GM19240 (cell line): Measurements from ENCODE around the gene EFNA2.

Experiments
- DNase-seq: peaks from one replicate; pipeline ENCODE4 v3.0.0; 2011; ENCODE audit warnings: low spot score; ENCODE audit not compliant: insufficient read length

Gene EFNA2

DNA sequence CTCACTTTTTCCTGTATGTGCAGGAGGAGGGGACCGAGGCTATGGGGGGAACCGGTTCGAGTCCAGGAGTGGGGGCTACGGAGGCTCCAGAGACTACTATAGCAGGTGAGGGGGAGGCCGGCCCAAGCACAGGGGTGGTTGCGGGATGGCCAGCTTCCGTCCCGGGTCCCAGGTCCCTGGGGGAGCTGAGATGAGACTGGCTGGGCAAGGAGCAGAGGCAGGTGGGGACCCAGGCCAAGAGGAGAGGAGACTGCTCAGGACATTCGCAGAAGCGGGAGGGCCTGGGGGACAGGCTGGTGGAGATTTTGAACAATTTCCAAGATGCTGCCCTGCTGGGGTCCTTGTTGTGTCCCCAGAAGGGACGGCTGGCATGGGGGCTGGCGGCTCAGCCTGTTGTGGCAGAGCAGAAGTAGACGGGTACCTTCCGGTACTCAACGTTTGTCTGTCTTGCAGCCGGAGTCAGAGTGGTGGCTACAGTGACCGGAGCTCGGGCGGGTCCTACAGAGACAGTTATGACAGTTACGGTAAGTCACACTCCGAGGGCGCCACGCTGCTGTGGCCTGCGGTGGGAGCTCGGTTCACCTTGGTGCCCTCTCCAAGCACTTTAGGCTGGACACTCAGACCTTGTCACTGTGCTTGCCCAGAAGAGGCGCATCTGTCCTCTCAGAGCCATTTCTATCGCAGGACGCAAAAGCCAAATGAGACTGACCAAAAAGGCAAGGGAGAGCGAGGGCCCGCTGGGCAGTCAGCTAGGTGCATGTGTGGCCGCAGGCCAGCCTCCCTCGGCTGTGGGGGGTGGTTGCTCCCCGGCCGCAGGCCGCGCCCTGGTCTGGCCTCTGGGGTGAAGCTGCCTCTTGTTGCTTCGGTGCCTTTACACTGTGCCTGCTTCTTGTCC lies 13.9 kb upstream of the EFNA2 start:
- no peak for DNase-seq

DNA sequence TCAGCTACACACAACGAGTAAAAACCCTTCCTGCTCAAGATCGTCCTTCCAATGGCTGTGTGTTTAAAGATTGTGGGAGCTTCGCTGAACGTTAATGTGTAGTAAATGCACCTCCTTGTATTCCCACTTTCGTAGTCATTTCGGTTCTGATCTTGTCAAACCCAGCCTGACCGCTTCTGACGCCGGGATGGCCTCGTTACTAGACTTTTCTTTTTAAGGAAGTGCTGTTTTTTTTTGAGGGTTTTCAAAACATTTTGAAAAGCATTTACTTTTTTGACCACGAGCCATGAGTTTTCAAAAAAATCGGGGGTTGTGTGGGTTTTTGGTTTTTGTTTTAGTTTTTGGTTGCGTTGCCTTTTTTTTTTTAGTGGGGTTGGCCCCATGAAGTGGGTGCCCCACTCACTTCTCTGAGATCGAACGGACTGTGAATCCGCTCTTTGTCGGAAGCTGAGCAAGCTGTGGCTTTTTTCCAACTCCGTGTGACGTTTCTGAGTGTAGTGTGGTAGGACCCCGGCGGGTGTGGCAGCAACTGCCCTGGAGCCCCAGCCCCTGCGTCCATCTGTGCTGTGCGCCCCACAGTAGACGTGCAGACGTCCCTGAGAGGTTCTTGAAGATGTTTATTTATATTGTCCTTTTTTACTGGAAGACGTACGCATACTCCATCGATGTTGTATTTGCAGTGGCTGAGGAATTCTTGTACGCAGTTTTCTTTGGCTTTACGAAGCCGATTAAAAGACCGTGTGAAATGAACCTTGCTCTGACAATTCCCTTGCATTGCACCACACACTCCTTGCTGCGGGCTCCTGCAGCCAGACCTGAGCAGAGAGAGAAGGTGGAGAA lies 13.0 kb upstream of the EFNA2 start:
- DNase-seq, result no peak

DNA sequence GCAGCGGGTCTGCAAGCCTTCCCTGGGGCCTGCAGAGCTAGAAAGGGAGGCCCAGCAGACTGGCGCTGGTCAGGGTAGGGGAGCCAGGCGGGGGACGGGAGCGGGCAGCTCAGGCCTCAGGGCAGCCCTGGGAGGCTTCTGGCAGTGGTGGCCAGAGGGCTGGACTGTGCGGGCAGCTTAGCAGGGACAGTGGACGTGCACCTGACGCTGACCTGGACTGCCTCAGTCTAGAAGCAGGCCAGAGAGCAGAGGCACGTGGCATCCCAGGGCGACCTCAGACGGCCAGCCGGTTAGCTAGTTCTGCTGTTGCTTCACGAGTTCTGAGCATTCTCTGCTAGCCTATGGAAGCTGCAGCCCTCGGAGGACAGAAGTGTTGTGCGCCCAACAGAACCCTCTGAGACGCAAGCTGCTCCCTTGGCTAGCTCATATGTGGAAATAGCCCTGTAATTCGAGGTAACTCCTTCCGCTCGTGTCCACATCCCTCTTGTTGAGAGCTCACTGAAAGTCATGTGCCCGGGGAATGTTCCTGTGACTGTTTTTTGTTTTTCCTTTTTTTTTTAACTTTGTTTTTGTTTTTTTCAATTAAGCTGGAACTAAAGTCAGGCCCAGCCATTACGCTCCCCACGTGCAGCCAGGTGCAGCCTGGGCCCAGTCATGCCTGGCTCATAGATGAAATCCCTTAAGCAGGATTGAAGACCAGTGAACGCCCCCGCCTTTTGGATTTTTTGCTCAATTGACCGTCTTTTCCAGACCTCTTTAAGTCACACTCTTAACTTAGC lies 12.2 kb upstream of the EFNA2 start:
- DNase-seq, result no peak

DNA sequence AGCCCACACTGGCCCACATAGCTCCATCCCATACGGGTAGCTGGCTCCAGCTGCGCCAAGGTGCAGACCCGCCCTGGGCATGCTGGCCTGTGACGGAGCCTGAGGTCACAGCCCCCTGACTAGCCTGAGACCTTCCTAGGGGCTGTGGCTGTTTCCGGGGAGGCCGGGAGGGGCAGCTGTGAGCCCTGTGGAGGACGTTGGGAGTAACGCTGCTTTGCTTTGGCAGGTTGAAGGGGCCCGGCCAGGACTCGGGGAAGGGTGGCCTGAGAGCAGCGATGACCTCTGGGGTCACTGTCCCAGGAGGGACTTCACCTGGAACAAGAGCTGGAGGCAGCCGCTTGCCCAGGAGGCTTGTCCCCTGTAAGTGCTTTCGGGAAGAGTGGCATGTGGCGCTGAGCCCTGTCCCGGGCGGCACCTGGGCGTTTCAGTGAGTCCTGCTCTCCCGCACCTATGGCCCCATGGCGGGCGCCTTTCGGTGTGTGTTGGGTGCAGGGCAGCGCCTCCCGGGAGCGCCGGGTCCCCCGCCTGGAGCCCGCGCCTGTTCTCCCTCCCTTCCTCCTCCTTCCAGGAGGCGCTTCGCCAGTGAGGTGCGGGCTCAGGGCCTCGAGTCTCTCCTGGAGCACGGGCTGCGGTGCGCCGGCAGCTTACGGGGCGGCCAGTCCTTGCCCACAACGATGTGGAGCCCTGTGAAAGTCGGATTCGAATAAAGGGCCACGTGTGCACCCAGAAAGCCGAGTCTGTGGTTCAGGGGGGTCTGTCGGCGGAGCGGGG lies 11.4 kb upstream of the EFNA2 start:
- DNase-seq, result no peak

DNA sequence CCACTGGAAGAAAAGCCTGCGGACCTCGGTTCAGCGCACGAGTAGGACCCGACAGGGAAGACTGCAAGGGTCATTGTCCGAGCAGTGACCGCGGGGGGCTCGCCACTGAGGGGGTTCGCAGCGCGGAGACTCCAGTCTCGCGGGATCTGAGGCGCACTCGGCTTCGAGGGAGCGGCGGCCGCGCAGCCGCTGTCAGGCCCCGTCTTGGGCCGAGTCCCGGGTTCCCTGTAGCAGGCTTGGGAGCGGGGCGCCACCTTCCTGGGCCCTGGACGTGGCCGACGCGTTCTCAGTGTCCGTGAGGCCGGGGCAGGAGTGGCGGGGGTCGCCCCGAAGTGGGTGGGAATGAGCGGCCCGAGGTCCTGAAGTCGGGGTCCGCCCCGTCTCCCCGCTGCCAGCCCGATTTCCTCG lies 10.8 kb upstream of the EFNA2 start:
- no peak for DNase-seq

DNA sequence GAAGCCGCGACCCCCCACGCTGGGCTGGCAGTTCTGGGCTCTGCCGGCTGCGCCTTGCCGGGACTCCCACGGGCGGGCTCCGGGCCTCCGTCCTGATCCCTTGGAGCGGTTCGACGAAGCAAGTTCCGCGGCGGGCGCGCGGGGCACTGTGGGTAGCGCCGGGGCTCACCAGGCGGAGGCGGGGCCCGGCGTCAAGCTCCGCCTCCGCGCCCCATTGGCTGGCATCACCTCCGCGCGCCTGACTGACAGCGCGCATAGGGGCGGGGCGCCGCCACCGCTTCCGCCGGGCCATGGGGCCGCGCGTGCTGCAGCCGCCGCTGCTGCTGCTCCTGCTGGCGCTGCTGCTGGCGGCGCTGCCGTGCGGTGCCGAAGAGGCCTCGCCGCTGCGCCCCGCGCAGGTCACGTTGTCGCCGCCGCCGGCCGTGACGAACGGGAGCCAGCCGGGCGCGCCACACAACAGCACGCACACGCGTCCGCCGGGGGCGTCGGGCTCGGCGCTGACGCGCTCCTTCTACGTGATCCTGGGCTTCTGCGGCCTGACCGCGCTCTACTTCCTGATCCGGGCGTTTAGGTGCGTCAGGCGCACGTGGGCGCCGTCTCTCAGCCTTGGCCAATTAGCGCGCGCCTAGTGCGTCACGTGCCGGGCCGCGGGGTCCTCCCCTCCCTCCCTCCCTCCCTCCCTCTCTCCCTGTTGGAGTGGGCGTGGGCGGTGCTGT lies 10.3 kb upstream of the EFNA2 start, which contains the start of gene FAM174C:
FAM174C (plus strand) TSS at position 271 of the 716 bp plus-strand sequence; CDS start at position 291, 20 bp downstream.
- DNase-seq, result peak; percentile 95

DNA sequence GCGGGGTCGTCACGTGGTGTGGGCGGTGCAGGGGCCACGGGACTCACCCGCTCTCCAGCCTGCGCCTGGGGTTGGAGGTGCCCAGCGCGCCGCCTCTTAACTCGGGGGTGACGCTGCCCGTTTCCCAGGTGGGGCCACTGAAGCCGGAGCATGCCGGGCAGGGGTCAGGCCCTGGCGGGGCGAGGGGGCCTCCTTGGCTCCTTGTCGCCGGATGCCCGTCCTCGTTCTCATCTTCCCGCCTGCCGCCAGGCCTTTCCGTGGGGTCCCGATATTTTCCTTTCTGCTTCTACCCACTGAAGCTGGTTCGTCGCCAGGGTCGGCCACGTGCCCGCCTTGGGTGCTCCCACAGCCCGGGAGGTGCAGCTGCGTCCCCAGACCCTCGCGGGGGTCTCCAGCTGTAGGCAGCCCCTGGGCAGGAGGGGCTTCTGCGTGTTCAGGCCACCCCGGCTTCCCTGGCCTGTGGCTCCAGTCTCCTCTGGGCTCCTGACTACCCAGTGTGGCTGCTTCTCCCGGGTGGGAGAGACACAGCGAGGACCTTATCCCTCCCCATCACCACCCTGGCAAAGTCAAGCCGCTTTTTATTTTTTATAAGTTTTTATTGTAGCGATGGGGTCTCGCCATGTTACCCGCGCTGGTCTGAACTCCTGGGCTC lies 9.6 kb upstream of the EFNA2 start:
- no peak for DNase-seq

DNA sequence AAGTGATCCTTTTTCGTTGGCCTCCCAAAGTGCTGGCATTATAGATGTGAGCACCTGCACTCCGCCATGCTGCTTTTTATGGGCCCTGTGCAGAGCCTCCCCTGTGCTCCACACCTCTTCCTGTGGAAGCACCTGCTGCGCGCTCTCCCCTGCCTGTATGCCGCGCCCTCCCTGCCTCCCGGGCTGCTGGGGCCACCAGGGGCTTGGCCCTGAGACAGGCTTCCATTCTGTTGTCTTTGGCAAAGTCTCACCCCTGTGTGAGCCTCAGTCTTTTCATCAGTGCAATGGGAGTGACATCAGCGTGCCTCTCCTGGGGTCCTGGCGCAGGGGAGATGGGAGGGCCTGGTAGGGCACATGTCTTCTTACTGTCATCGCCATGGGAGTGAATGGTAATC lies 9.0 kb upstream of the EFNA2 start:
- DNase-seq, result no peak

DNA sequence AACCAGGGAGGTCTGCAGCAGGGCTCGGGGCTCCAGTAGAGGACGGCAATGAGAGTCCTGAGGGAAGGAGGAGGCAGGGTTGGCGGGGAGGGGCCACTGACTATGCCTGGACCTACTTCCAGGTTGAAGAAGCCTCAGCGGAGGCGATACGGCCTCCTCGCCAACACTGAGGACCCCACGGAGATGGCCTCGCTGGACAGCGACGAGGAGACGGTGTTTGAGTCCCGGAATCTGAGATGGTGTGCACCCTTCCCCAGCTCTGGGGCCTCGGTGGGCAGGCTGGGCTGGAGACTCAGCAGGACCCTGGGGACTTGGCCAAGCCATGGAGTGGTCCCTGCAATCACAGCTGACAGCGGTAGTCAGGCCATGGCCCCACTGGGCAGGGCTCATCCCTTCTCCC lies 8.6 kb upstream of the EFNA2 start:
- no peak for DNase-seq

DNA sequence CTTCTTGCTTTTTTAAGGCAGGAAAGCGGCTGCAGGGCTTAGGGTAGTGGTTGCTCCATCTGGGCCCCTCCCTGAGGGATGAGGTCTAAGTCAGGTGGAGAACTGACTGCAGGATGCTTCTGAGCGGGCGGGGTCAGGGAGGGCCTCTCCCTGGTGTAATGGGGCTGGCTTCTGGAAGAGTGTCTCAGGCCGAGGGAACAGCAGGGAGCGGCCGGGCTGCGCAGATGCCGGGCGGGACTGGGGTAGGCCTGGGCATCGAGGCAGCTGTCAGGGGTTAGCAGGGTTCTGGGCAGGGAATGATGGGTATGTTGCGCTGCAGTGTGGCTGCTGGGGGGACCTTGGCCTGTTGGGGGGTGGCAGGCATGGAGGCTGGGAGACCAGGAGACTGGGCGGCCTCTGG lies 7.6 kb upstream of the EFNA2 start:
- no peak for DNase-seq

DNA sequence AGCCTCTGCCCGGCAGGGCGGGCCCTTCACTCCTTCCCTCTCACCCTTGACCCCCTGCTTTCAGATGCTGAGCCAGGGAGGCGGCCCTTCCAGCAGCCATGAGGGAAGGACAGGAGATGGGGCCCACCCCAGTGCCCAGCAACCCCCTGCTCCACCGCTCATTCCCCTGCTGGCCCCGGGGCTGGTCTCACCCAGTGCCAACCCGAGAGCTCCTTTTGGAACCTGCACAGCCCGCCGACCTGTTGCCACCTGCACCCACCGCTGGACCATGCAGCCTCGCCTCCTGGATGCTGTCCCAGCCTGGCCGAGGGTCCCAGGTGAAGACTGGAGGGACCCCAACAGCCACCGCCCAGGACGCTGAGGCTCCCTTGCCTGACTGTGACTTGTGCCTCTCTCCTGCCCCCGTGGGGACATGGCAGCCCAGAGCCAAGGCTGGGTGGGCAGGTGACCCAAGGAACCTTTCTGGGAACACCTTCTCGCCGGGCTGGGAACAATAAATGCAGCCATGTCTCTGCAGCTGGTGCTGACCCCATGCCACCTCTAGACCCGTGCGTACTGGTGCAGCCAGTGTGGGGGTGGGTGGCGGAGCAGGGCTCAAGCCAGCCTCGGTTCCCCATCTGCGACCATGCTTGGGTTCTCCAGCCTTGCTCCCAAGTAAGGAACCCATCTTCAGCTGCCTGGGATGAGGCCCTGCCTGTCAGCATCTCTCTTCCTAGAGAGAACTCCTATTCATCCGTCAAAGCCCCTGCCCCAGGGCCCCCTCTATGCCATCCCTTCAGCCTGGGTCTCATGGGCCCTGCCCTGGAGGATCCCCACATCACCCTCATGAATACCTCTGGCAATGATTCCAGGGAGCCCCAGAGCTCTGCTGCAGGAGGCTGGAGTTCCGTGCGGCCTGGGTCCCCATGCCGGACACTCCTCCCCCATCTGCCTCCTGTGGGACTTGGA lies 6.7 kb upstream of the EFNA2 start:
- DNase-seq, result no peak

DNA sequence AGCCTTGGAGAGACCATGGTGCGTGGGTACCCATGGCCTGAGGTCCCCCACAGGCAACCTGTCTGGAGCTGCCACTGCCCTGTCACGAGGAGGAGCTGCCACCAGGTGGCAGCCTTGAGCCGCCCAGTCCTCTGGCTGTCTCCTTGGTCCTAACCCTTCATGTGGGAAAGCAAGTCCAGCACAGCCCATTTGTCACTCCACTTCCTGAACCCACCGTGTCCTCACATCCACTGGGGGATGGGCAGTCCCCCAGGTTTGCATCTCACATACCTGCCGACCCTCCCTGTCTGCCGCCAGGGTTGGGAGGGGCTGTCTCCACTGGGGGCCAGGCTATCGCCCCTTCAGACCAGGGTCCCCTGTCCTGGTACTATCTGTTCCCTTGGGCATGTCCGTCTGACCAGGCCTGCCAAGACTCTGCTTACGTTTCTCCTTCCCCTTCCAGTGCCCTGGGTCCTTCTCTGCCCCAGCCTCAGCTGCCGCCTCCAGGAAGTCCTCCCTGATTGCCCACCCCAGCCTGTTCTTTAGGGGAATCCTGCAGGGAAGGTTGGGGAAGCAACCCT lies 5.8 kb upstream of the EFNA2 start:
- peak; percentile 92 for DNase-seq

DNA sequence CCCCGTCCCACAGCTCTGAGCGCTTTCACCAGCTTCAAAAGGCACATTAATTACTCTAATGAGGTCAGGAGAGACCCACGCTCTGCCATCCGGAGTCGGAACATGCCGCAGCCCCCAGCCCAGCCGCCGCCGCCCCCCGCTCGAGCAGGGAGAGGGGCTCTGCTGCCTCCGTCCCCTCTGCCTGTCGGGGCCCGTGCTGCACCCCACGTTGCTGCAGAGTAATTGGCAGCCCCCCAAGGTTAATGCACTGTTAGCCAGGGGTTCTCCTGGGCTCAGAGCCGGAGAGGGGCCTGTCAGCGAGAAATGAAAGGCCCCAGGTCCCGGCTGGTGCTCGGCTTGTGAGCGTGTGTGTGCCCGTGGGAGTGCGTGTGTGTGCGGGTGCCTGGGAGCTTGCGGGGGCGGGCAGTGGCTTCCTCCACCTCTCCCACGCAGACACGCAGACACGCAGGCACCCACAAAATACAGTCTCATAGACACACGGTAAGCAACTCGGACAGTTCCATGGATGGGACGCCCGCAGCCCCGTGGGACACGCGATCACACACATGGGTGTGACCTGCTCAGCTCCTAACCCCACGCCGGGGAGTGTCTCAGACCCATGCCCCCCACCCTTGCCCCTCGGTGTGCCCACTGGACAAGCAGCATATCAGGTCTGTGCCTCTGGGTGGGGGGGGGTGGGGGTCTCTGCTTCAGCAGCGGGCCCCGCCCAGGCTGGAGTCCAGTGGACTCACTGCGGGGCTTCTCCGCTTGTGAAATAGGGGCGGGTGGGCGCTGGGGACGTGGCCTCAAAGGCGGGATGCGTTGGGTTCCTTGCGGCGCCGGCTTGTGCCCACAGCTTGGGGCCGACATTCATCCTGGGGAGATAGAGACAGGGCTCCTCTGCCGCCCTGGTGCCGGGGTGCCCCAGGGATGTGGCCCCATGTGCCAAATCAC lies 4.8 kb upstream of the EFNA2 start:
- DNase-seq, result no peak

DNA sequence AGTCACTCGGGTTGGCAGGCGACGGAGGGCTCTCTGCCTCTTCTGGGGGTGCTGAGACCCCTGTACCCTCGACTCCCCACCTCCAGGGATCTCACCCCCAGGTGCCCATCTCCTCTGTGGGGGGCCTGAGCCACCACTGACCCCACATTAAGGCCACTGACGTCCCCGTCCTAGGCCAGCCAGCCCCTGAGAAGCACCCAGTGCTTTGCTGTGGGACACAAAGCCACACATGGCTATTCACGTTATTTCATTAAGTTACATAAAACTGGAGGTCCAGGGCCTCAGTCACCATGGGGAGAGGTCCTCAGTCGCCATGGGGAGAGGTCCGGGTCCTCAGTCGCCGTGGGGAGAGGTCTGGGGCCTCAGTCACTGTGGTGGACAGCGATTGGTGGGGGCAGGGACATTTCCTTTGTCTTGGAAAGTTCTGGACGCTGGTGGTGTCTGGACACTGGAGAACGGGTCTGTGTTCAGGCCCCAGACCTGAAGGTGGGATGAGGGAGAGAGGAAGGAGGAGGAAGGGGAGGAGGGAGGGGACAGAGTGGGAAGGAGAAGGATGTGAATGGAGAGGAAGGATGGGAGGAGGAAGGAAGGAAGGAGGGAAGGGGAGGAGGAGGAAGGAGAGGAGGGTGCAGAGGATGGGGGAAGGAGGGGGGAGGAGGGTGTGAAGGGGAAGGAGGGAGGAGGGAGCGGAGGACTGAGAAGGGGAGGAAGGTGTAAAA lies 3.9 kb upstream of the EFNA2 start:
- no peak for DNase-seq

DNA sequence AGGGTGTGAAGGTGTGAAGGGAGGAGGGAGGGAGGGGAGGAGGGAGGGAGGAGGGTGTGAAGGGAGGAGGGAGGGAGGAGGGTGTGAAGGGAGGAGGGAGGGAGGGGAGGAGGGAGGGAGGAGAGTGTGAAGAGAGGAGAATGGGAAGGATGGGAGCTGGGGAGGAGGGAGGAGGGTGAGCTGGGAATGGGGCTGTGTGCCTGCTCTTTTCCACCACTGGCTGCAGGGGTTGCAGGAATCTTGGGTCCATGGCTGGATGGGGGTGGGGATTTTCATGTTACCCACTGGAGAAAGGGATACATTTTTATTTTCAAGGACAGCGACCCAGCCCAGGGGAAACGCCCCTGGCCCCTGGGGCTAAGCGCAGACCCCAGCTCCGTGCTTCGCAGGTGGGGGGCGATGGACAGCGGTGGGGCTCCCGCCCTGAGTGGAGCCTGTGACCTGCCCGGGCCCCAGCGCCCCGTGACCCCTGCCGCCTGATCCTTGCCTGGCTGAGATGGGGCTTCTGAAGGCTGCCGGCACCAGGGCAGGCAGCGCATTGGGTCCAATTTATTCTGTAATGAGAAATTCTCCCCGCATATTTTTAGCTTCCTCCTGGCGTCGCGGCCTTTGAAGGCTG lies 3.0 kb upstream of the EFNA2 start:
- DNase-seq, result no peak
